NCI-H2196 (cell line): ENCODE measurements around the gene SCAMP5.

Experiments used
- DNase-seq: peaks from one replicate; lab custom pipeline; 2025; ENCODE audit not compliant: unreplicated experiment; lab: John Stamatoyannopoulos, UW

Gene SCAMP5

DNA sequence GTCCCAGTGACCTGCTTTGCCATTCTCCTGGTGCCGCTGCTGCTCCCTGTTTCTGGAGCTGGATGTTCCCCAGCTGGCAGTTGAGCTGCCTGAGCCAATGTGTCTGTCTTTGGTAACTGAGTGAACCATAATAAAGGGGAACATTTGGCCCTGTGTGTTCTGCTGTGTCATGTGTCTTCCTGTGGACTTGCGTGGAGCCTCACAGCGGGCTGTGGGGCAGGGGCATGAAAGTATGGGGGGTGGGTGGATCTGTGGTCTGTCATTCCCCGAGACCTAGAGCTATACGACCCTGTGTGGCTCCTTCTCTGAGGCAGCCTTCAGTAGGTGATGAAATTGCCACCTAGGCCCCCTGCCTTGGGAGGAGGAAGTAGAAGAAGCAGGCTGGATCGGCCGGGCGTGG is 26.0 kb downstream of the SCAMP5 start:
- no peak for DNase-seq

- DNase-seq, result no peak
Observed at GRCh38 chr15:75022783-75023180, 27.4 kb downstream of the SCAMP5 start.

DNA sequence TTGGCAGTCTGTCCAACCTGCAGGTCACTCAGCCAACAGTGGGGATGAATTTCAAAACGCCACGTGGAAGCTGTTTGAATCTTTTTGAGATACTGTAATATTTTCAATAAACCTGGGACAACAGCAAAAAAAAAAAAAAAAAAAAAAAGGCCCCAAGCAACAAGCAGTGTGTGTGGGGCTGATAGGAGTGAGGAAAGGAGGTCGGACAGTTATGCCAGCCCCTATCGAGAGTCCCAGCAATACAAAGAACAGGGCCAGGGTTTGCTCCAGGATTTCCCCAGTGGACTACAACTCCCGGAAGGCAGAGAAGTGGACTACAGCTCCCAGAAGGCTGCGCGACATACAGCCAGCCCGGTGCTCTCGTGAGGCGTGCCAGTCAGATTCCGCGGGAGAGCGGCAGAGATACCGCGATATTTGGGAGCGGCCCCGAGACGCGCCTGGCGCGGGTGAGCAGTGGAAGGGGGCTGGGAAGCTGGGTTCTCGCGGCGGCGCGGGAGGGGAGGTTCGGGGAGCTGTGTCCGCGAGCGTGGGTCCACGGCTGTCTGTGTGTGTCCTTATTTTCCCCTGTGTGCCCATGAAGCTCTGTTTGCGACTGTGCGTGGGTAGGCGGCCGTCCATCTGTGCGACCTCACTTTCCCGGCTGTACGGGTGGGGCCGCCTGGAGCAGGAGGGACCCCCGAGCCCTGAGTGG is 28.0 kb downstream of the SCAMP5 start, which contains the start of gene PPCDC:
TSS of gene PPCDC (plus strand) at position 410 of the 691 bp plus-strand sequence. CDS start 4,729 bp downstream, outside the sequence.
- DNase-seq, result peak; percentile 87

- DNase-seq, result peak; percentile 3
Observed at GRCh38 chr15:75023872-75024636, 28.7 kb downstream of the SCAMP5 start.

GRCh38 chr15:75025107-75025506 is 29.7 kb downstream of the SCAMP5 start:
- DNase-seq, result peak; percentile 29

DNA sequence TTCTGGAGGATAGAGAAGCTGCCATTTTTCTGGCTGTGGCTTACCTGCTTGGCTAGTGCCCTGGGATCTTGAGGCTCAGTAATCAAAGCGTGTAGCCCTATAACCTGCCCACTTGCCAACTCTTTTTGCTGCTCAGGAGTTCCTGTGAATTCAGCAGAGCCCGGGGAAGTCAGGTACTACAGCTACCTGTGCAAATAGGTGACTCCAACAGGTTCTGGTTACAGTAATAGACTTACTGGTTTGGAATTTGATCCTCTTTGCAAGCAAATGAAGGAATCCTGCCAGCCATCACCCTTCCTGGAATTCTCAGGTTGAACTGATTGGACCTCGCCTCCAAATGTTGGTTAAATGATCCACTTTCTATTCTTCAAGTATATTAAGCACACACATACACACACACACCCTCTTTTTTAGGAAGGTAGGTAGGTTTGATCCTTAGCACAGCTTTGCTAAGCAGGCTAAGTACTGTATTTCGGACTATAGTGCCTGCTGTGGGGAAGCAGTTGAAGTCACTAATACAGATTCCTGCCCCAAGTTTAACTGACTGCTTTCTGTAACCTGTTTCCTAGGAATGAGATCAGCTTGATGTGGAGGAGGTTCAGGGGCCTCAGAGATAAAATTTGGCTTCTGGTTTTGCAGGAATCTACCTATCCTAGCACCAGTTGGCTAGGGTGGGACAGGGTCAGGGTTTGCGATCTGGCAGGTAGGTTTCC is 30.3 kb downstream of the SCAMP5 start:
- DNase-seq, result peak; percentile 29

- no peak for DNase-seq
Observed at GRCh38 chr15:75027551-75027950, 32.2 kb downstream of the SCAMP5 start.

GRCh38 chr15:75028991-75029377 is 33.6 kb downstream of the SCAMP5 start:
- no peak for DNase-seq

DNA sequence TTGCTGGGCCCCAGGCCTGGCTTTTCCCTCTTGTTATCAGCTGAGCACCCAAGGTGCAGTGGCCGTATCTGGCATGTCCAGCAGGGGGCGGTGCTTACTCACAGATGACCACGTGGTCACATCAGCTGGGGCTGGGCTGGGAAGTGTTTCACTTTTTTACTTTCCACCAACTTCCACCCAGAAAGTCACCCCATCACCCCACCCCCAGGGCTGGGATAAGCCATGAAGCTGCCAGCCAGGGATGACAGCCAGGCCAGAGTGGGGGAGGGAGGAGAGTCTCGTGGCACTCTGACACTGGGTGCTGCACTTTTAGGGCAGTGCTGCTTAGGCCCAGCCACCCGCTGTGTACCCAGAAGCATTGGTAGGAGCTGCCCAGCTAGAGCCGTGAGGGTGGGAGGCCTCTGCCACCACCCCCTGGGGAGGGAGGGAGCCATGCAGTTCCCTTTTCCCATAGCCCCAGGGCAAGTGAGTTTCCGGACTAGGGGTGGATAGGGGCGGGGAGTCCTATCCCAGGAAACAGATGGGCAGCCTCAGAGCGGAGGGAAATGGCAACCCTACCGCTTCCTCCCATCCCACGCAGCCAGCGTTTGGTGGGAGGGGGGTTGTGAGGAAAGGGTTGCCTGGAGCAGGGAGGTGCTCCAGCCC is 34.1 kb downstream of the SCAMP5 start:
- peak; percentile 60 for DNase-seq

DNA sequence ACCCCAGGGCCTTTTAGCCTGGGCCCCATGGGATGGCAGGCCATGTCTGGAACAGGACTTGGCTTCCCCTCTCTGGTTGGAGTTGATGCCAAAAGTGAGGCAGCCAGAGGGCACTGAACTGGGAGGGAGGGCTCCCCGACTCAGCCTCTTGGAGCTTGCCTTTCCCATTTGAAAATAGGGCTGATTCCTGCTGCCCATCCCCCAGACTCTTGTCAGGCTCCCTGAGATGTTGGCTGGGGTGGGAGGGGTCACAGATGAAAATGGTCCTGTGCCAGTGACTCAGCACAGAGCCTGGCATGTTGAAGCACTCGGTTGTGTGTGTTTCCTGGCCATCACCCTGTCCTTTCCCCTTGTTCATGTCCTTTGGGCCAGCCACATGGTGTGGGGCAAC is 34.7 kb downstream of the SCAMP5 start:
- no peak for DNase-seq

DNA sequence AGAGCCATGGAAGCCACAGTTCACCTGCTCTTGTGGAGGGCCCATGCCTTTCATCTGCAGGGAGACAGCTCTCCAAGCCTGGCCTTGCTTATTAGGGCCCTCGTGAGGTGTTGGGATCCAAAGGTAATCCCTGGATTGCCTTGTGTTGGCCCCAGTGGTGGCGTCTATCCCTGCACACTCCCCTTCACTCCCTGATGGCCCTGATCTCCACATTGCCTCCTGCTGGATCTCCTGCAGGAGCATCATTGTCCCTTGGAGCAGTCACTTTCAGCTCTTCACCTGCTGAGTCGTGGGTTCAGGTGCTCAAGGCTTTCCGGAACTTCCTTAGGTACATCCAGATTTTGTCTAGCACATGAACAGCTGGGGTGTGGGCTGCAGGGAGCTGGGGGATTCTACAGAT is 35.1 kb downstream of the SCAMP5 start:
- no peak for DNase-seq

- no peak for DNase-seq
Observed at GRCh38 chr15:75031848-75032247, 36.5 kb downstream of the SCAMP5 start.

DNA sequence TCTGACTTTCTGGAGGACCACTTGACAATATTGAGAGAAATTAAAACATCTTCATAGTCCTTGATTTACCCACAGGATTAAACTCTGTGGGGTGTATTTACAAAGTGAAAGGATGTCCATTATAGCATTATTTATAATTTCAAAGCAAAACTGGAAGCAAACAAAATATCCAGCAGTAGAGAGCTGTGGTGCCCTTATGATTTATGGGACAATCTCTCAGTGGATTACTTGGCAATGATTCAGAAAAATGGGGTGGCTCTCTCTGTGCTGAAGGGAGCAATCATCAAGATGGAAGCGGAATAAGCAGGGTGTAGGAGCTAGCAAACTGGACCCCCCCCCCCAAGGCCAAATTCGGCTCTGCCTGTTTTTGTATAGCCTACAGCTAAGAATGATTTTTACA is 37.0 kb downstream of the SCAMP5 start:
- no peak for DNase-seq

DNA sequence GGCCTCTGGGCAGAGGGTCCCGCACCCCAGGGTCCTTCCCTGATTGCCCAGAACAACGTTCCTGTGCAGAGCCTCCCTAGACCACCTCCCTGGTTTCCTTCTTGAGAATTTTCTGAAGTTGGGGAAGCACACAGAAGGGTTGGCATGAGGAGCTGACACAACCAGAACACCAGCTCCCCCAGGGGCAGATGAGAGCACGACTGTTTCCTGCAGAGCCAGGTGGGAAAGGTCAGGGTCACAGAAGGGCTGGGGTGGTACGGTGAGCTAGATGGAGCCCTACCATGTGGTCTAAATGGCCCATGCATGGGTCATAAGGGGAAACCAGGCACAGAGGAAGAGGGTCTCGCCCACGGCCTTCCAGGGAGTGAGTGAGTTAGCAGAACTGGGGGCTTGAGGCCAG is 38.4 kb downstream of the SCAMP5 start:
- DNase-seq, result no peak

GRCh38 chr15:75034615-75035014 is 39.3 kb downstream of the SCAMP5 start:
- no peak for DNase-seq

GRCh38 chr15:75036212-75036616 is 40.9 kb downstream of the SCAMP5 start:
- peak; percentile 12 for DNase-seq

GRCh38 chr15:75037685-75038084 is 42.3 kb downstream of the SCAMP5 start:
- no peak for DNase-seq

- no peak for DNase-seq
Observed at GRCh38 chr15:75038231-75038630, 42.9 kb downstream of the SCAMP5 start.

- DNase-seq, result peak; percentile 16
Observed at GRCh38 chr15:75042730-75043508, 47.6 kb downstream of the SCAMP5 start.

DNA sequence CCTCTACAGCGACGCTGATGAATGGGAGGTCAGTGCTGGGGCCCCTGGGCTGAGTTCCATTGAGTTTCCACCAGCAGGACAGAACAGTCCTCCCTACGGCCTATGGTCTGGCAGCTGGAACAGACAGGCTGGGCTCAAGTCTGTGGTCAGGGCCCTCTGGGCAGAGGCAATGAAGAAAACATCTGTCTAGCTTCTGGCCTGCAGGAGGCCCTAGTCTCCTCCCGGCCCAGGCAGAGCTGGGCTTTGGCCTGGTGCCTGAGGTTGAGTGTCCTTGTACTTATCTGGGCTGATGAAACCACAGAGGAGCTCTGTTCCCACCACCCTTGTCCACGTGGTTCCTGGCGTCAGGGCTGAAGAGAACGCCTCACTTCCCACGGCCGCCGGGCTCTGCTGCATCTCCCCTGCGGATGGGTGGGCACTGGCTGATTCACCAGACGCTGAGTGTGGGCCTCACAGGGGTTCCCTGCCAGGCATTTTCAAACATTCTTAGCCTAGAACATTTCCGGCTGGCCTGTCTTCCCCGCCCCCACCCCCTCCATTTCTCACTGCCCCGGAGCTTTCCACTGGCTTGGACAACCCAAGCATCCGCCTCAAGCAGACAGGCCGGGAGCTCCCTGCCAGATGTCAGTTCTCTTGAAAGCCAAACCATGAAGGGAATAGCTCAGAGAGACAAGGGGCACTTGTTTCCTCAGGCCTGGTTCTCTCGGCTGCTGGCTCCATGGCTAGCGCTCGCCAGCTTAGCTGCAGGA is 48.3 kb downstream of the SCAMP5 start:
- peak; percentile 83 for DNase-seq
